Upper lobe of left lung (tissue), 4 donors: ENCODE results near the gene MEIKIN.

Source experiments
- CTCF ChIP-seq, 6 experiments: fragments of 450-650 bp in 4 of 6; fragments of 200-600 bp in 2 of 6; sonication (generic) in 2 of 6; IDR thresholded peaks; one replicate each; pipeline ENCODE4 v1.5.1; 2016 to 2019; ENCODE audit warnings: antibody characterized with exemption in 6 of 6
- POLR2A ChIP-seq, 4 donors: fragments of 450-650 bp; IDR thresholded peaks; one replicate each; pipeline ENCODE4 v1.5.1; 2016 to 2017; ENCODE audit warnings: antibody characterized with exemption in 4 of 4, mild to moderate bottlenecking in 2 of 4
- POLR2AphosphoS5 ChIP-seq, 2 donors: sonication (generic); formaldehyde crosslinking; IDR thresholded peaks; one replicate each; pipeline ENCODE4 v1.5.1; 2017; ENCODE audit warnings: antibody characterized with exemption in 2 of 2

- no peak for TF ChIP-seq CTCF (IDR thresholded peaks at IDR 0.05)
- TF ChIP-seq POLR2A (IDR thresholded peaks at IDR 0.05) = no peak
- no peak for TF ChIP-seq POLR2AphosphoS5 (IDR thresholded peaks at IDR 0.05)
Observed at GRCh38 chr5:131867524-131867923, 77.9 kb downstream of the MEIKIN start.
